Endometrium (tissue), 2 donors: ENCODE results near the gene IRF3.
"Not testable (repeated sequence)": the region's sequence is repeated elsewhere in the genome, so short reads cannot be mapped to it uniquely, and the experiment has no call there.

Source experiments
- FAIRE-seq: peaks from 2 replicates; lab custom pipeline; 2012; peaks lifted over from hg19 to GRCh38; lab: Jason Lieb, UNC
- donor health status: control.
- donor health status: control.

IRF3 gene

DNA sequence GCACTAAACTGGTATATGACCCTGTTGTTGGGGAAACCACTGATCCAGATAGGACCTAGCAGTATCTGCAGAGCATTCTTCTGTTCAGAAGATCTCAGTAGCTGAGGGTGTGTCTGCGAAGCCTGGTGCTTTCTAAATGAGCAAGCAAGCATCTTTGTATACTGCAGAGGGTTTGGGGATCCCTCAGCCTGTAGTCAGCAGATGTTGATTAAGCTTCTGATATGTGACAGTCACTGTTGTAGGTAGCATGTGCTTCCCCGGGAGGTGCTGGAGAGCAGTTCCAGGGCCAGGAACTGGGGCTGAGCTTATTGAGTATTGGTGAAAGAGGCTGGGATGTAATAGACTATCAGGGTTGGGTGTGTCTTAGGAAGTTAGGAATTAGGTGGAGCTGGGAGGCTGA is 22.2 kb downstream of the IRF3 start:
- FAIRE-seq, result no peak

DNA sequence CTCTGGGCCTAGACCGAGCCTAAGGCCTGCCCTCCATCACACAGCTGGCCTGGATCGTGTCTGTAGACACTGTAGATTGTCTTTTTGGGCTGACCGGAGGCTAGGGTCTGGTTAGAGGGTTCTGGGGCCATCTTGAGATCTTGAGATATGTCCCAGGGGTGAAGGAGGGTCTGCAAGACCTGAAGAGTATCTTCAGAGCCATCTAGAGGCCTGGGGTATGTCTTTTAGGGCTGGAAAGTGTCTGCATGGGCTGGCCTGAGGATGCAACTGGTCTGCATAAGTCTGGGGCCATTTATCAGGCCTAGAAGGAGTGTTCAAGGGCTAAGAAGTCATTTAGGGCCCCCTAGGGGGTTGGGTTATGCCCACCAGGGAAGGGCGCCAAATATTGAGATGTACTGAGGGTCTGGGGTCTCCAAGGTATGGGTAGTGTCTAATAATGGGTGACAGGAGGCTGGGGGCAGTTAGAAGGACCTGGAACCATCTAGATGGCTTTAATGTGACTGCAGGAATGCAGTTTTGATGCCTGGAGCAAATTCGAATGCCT is 23.1 kb downstream of the IRF3 start:
- FAIRE-seq, result no peak

DNA sequence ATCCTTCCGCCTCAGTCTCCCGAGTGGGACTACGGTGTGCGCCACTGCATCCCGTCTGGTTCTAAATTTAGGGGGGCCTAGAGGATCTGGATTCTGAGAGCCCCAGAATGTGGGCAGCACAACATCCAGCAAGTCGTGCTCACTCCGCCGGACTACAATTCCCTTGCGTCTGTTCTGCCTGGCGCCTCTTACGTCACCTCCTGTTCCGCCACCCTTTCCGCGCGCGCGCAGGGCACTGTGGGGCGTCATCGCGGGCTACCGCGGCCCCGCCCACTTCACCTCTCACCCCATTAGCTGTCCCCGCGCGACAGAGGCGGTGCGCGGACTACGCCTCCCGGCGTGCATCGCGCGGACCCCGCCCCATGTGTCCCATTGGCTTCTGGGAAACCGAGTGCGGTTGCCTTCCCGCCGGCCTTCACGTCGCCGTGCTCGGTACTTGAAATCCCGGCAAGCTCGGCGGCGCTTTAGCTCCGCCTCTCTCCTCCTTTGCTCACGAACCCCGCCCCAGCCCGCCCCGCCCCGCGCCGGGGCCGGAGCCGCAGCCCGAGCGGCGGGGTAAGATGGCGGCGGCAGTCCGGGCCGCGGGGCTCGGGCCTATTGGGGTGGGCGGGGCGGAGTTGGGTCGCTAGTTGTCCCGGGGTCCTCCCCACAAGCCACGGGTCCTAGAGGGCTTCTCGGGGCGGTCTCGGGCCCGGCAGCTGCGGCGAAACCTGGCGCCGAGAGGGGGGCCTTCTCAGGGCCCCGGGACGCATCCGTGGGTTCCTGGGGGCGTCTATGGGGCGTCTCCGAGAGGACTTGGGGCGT is 23.8 kb downstream of the IRF3 start, which contains the start of gene SCAF1:
SCAF1 (plus strand) TSS at position 522 of the 804 bp plus-strand sequence. CDS start 2,818 bp downstream, outside the sequence.
- FAIRE-seq, result peak; percentile 95

DNA sequence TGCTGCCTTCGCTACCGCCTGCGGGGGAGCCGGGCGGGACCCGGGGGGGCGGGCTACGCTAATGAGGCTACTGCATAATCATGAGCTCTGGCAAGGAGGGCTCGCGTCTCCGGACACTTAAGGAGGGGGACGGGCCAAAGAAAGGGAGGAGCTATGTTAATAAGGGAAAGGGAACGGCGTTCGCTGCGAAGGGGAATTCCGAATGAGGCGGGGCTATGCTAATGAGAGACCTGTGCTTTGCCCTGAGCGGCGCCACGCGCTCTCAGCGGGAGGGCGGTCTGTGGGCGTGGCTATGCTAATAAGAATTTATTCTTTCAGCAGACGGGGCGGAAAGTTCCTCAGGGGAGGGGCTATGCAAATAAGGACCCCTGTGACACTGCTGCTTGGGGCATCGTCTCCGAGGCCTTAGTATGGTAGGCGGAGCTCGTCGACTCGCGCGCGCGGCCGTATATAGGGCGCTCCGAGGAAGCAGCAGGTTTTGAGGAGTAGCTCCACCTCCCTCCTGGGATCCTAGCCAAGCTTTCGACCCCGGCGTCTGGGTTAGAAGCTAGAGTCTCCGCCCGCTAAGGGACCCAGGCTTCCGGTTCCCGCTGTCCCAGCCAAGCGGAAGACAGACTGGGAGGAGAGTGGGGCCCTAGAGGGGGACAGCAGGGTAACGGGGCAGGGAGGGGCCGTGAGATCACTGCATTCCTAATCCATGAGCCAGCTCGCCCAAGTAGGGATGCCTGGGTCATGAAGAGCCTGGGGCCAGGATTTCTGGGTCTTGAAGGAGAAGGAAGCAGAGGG is 25.4 kb downstream of the IRF3 start, which contains the start of gene RRAS:
RRAS (minus strand) TSS at position 31 of the 786 bp plus-strand sequence. CDS start 45 bp downstream, outside the sequence.
- peak; percentile 100 for FAIRE-seq

DNA sequence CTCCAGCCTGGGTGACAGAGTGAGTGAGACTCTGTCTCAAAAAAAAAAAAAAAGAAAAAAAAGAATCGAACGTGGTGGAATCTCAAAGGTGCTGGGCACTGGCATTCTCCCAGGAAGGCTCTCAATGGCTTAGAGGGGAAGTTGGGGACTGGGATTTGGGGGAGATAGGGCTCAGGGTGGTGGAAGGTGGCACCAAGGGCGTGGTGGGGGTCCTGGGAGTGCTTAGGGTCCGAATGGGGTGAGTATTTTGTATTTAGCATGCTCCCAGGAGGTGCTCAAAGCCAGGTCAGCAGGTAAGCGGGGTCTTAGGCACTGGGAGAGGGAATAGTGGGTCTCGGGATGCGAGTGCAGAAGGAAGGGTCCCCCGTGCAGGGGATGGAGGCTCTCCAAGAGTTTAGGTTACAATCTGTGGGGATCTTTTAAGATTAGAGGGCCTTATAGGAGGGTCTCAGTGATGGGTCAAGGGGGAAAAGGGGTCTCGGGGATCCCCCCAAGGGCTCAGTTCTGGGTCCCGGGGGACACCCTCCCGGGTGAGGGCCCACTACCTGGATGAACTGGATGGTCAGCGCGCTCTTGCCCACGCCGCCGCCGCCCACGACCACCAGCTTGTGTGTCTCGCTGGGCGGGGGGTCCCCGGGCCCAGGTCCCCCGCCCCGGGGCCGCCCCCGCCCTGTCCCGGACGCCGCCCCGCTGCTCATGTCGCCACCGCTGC is 26.1 kb downstream of the IRF3 start:
- FAIRE-seq, result no peak

DNA sequence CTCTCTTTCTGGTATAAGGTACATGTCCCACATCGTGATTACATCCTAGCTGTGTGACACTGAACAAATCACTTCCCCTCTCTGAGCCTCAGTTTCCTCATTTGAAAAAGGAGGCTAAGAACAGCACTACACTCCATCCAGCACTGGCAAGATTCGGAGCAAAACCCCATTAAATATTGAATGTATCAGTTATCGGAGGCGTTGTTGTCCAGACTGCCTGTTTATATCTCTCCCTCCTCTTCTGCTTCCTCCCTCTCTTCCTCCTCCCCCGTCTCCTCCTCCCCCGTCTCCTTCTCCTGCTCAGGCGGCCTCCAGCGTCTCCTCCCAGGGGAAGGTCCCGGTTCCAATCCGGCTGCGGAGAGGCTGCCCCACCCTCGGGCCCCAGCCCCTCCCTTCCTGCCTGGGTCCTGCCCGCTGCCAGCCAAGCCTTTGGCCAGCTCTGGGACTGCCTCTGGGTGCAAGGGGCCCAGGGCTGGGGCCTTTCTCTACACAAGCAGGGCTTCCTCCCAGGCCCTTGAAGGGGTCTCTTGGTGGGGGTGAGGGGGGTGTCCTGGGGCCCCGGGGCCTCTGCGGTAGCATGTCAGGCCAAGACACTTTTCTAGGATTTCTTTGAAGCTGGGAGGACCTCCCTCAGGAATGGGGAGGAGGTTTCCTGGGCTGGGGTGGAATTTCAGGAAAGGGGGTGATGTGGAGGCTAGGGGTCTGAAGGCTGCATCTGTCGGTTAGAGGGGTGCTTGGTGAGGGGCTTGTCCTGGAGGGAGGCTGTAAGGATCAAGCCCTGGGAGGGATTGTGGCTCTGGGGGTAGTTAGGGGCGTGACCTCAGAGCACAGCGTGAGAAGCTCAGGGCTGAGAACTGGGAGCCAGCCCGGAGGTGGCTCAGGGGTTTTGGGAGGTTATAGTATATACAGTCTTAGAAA is 27.6 kb downstream of the IRF3 start:
- no peak for FAIRE-seq

DNA sequence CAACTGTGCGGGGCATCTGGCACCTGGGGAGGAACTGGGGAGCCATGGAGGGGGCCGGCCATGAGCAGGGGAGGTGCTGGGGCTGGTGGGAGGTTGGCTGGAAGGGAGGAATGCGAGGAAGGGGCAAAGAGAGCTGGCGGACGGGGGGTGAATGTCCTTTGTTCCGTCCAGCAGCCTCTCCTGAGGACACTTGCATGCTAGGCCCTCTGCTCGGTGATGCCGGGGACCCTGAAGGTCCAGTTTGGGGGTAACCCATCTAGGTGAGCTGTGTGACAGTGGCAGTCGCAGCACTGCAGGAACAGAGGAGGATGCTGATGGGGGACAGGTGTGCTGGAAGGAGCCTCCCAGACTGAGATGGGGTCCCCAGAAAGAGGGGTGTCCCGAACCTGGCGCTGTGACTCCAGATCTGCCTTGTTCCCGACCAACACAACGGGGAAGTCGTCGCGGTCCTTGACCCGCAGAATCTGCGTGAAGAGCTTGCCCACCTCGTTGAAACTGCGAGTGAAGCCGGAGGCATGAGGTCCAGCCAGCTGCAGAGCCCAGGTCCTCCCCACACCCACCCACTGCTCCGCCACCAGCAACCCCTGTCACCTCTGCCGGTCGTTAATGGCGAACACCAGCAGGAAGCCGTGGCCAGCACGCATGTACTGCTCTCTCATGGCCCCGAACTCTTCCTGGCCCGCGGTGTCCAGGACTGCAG is 29.3 kb downstream of the IRF3 start:
- FAIRE-seq, result no peak

DNA sequence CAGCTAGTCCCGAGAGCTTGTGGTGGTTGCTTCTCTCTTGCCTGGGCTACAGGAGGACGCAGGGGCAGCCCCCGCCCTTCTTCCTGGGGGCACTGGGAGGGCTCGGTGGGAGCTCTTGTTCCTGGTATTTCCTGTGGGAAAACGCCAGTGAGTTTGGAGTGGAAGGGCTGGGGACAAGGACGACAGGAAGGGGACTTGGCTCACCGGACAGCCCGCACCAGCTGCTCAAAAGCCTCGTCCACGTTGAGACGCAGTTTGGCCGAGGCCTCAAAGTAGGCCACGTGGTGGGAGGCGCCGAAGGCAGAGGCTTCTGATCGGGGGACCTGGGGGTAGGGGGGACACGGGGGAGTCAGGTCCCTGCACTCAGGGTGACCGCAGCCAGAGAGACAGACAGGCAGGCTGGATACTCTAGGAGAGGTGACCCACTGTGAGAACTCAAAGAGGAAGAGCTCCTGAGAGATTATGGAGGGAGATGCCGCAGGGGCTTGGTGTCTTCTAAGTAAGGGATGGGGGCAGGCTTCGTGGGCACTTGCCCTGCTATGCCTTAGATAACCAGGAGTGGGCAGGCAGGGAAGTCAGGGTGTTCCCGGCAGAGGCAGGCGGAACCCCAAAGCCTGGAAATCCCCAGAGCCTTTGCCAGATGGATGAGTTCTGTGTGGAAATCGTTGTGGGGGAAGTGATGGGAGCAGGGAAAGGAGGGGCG is 30.0 kb downstream of the IRF3 start:
- no peak for FAIRE-seq

DNA sequence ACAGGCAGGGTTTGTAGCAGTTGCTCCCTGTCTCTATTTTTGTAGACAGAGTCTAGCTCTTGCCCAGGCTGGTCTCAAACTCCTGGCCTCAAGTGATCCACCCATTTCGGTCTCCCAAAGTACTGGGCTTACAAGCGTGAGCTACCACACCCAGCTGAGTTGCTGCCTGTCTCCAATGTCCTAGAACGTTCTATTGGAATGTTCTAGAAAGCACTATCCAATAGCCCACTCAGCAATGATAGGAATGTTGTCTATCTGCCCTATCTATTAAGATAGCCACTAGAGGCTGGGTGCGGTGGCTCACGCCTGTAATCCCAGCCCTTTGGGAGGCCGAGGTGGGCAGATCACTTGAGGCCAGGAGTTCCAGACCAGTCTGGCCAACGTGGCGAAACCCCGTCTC is 32.4 kb downstream of the IRF3 start:
- not testable (repeated sequence) for FAIRE-seq

DNA sequence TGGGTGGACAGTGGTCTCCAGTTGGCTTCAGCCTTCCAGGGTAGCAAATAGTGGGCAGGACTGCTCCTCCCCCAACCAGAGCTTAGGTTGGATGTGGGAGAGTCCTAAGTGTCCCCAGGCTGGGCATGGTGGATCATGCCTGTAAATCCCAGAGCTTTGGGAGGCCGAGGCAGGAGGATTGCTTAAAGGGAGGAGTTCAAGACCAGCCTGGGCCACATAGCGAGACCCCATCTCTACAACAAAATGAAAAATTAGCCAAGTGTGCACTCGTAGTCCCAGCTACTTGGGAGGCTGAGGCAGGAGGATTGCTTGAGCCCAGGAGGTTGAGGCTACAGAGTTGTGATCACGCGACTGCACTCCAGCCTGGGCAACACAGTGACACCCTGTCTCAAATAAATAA is 33.1 kb downstream of the IRF3 start:
- no peak for FAIRE-seq

DNA sequence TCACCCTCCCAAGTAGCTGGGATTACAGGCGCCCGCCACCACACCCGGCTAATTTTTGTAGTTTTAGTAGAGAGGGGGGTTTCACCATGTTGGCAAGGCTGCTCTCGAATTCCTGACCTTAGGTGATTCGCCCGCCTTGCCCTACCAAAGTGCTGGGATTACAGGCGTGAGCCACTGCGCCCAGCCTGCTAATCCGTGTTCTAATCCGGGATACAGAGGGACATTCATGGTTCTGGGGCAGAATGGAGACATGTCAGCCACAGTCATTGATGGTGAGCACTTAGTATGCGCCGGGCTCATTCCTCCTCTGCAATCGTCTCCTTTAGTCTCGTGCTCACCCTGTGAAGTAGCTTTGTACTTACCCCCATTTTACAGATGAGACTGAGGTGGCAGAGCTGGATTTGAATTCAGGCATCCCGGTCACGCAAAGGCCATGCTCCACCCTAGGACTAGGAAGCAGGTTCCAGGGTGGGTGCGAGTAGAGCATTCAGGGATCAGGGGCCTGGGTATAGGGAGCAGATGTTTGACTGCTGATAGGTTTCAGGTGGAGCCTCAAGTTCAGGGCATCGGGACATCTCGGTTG is 34.0 kb downstream of the IRF3 start:
- FAIRE-seq, result no peak

DNA sequence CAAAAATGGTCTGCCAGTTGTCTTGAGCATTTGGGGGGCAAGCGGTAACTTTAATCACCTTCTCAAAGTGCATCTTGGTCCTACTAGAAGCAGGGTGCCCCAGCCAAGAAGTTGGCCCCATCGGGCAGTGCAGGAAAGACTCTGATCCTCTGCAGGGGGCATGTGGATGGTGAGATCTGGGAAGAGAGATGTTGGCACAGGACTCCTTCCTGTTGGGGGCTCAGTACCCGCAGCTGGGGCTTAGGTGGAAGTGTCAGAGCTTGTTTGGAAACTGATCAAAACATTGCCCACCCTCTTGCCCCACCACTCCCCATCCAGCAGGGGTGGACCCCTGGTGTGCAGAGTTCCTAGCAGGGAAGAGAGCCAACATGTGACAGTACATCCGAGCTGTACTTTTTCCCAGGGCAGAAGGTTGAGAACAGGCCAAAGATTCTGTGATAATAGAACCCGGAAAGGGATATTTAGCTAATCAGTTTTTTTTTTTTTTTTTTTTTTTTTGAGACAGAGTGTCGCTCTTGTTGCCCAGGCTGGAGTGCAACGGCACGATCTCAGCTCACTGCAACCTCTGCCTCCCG is 34.6 kb downstream of the IRF3 start:
- FAIRE-seq, result no peak

DNA sequence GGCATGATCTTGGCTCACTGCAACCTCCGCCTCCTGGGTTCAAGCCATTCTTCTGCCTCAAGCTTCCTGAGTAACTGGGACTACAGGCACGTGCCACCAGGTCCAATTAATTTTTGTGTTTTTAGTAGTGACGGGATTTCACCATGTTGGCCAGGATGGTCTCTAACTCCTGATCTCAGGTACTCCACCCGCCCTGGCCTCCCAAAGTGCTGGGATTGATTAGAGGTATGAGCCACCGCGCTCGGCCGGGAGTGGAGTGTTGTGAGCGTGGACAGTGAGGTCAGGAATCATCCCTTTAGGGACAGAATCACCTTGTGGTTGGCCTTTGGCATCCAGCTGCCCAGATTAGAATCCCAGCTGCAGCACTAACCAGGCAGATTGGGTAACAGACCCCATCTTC is 36.0 kb downstream of the IRF3 start:
- no peak for FAIRE-seq

DNA sequence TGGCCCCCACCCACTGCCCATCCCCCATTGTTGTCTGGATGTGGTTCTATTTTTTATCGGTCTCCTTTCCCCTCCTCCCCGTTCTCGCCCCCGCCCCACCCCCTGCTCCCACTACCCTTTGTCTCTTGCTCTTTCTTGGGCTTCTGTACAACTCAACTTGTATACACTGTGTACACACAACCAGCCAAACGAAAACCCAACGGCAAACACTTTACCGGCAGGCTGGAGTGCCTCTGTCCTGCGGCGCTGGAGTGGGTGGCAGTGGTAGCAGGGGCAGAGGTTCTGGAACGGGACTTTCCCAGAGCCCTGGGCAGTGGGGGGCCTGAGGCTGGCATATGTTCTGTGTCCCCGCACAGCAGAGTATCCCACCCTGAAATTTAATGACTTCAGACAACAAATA is 39.4 kb downstream of the IRF3 start:
- no peak for FAIRE-seq

DNA sequence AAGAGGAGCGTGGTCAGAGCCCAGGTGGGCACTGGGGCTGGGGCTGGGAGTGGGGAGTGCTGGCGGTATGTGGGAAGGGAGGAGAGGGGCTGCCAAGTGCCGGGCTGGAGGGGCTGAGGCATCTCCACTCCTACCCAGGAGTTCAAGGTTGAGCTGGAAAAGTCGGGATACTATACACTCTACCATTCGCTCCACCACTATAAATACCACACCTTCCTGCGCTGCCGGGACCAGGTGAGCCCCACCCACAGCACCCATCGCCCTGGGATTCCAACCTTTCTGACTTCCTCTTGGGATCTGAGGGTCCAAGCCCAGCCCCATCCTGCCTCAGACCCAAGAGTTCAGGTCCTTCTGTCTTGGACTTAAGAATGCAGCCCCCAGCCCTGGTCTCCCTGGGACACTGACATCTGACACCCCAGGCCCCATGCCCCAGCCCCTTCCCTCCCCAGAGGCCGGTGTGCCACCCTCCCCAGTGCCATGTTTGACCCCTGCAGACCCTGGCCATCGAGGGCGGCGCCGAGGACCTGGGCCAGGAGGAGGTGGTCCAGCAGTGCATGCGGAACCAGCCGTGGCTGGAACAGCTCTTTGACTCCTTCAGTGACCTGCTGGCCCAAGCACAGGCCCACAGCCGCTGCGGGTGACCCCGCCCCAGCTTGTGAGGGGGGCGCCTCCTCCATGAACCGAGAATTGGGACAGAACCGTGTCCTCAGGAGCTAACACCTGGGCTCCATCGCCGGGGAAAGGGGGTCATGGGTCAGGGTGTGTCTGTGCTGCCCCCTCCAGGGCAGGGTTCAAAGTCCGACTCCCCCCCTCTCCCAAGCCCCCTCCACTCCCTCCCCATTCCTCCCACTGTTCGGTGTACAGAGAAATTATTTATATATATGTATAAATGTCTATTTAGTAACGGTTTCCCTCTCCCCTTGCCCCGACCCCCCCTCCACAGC is 40.4 kb downstream of the IRF3 start:
- no peak for FAIRE-seq

DNA sequence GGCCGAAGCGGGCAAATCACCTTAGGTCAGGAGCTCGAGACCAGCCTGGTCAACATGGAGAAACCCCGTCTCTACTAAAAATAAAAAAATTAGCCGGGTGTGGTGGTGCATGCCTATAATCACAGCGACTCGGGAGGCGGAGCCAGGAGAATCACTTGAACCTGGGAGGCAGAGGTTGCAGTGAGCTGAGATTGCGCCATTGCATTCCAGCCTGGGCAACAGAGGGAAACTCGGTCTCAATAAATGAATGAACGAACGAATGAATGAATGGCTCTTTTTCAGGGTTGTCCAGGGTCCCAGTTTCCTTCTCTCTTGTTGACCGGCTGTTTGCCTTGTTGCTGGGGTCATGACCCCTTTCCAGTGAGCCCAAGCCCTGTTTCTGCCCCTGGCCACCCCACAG is 47.8 kb downstream of the IRF3 start:
- FAIRE-seq, result not testable (repeated sequence)

DNA sequence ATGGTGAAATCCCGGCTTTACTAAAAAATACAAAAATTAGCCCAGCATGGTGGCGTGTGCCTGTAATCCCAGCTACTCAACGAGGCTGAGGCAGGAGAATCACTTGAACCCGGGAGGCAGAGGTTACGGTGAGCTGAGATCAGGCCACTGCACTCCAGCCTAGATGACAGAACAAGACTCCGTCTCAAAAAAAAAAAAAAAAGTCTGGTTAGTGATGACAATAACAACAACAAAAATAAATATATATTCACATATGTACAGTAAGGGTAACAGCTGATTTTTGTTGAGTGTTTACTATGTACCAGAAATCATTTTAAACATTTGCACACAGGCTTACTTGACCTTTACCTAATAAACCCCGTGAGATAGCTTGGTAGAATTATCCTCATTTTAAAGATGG is 48.7 kb downstream of the IRF3 start:
- FAIRE-seq, result no peak

DNA sequence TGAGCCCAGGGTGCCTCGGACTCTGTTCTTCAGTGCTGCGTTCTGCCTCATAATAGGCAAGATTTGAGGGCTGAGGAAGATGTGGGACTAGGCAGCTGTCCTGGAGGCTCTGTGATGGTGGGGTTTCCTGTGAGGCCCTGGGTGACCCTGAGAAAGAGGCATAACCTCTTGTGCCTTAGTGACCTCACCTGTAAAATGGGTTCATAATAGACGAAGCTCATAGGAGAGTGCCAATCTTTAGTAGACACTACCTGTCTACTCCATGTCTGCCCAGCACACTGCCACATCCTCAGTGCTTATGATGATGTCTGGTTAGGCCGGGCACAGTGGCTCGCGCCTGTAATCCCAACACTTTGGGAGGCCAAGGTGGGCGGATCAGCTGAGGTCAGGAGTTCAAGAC is 49.1 kb downstream of the IRF3 start:
- FAIRE-seq, result no peak
